K562 (cell line): ENCODE results near the gene OR2D2. TPM values are rescaled to one million over a fixed set of nuclear protein-coding genes. Genes with fewer than 3 reads are reported as not detected.

ENCODE experiments used
- ID3 ChIP-seq, 2 experiments: fragments of 250-450 bp in 1 of 2; fragments of 450-650 bp in 1 of 2; sonication (Bioruptor Pico) in 1 of 2; IDR thresholded peaks; 2 replicates each; pipeline versions ENCODE4 v1.6.1 to v1.8.0; 2016 to 2021; ENCODE audit warnings: mild to moderate bottlenecking in 2 of 2, moderate library complexity in 2 of 2, missing compliant biosample characterization in 1 of 2, missing genetic modification characterization in 1 of 2
- MEF2D ChIP-seq: conservative IDR thresholded peaks from 2 replicates; pipeline ENCODE4 v1.6.1; 2016; ENCODE audit warnings: low read depth, missing genetic modification characterization, missing compliant biosample characterization
- SAFB2 ChIP-seq: fragments of 200-400 bp; formaldehyde crosslinking; IDR thresholded peaks from 2 replicates; pipeline ENCODE4 v1.6.1; 2018; ENCODE audit warnings: borderline replicate concordance, low read length, low read depth, moderate library complexity; ENCODE audit not compliant: severe bottlenecking
- TSHZ1 ChIP-seq: fragments of 250-450 bp; sonication (Bioruptor Pico); IDR thresholded peaks from 2 replicates; pipeline ENCODE4 v1.4.0; 2020; ENCODE audit warnings: mild to moderate bottlenecking, moderate library complexity
- VEZF1 ChIP-seq: fragments of 200-800 bp; sonication (Bioruptor generic); IDR thresholded peaks from 2 replicates; pipeline ENCODE4 v1.6.1; 2017; ENCODE audit warnings: missing genetic modification characterization, missing compliant biosample characterization
- polyA plus RNA-seq, 8 experiments: library from polyadenylated mRNA; depleted of rRNA in 4 of 8; stranded (reverse) in 5 of 8; unstranded in 3 of 8; fragments of >200 nt; fragmentation: Nextera tagmentation in 2 of 8; fragmentation: Illumina TruSeq in 1 of 8; extraction: Ambion mirVana in 2 of 8; extraction: Trizol in 1 of 8; gene quantifications; 2 replicates each; pipeline versions ENCODE4 v1.2.1 to v1.2.3, GENCODE V29; 2011 to 2014; ENCODE audit warnings: inconsistent platforms in 1 of 8, missing spikeins in 1 of 8
- total RNA-seq, 7 experiments: library from RNA; depleted of rRNA in 6 of 7; stranded (reverse); fragments of >200 nt in 6 of 7; fragmentation: Illumina TruSeq in 2 of 7; extraction: Trizol in 2 of 7; gene quantifications; 2 replicates each; pipeline versions ENCODE4 v1.2.1 to v1.2.3, GENCODE V29; 2011 to 2021; ENCODE audit warnings: low replicate concordance in 1 of 7

Gene OR2D2
- total and polyA plus RNA-seq, 9 of the 15 experiments (the other 6 are each of a cell fraction or from before 2014, with no cell fraction given): 0.10 to 1.0 (median 0.57) TPM; not detected in 2

GRCh38 chr11:6862961-6863360 is 29.3 kb downstream of the OR2D2 start, which contains the start of gene OR10A2 (continued):
- no peak for TF ChIP-seq TSHZ1
- TF ChIP-seq VEZF1 (CRISPR knock-in tag): no peak
- no peak for TF ChIP-seq MEF2D (tag)
- no peak for TF ChIP-seq ID3 (CRISPR knock-in tag; IDR thresholded peaks at IDR 0.05)
- TF ChIP-seq ID3 (tag; IDR thresholded peaks at IDR 0.05): no peak
- TF ChIP-seq SAFB2: no peak
